HG03064 (cell line): ENCODE results near the gene ITGAL.
"Not testable (repeated sequence)": the region's sequence is repeated elsewhere in the genome, so short reads cannot be mapped to it uniquely, and the experiment has no call there.

Experiments used
- ATAC-seq: cut with Tn5 transposase; IDR thresholded peaks from one replicate; pipeline ENCODE4 v1.9.1; 2021; ENCODE audit warnings: low read depth; ENCODE audit not compliant: unreplicated experiment

Gene ITGAL

GRCh38 chr16:30539986-30540526 lies 67.5 kb downstream of the ITGAL start:
- not testable (repeated sequence) for ATAC-seq

- not testable (repeated sequence) for ATAC-seq
Observed at GRCh38 chr16:30540916-30541464, 68.4 kb downstream of the ITGAL start.

- ATAC-seq = no peak
Observed at GRCh38 chr16:30541502-30542329, 69.2 kb downstream of the ITGAL start.

GRCh38 chr16:30543067-30543466 lies 70.5 kb downstream of the ITGAL start:
- ATAC-seq = no peak

GRCh38 chr16:30546115-30546514 lies 73.6 kb downstream of the ITGAL start:
- no peak for ATAC-seq

GRCh38 chr16:30548416-30549253 lies 76.1 kb downstream of the ITGAL start:
- ATAC-seq = no peak

GRCh38 chr16:30551781-30552180 lies 79.2 kb downstream of the ITGAL start:
- ATAC-seq = no peak

- no peak for ATAC-seq
Observed at GRCh38 chr16:30552956-30553355, 80.4 kb downstream of the ITGAL start.

GRCh38 chr16:30553393-30553899 lies 80.9 kb downstream of the ITGAL start:
- ATAC-seq = no peak

- ATAC-seq = no peak
Observed at GRCh38 chr16:30554557-30555314, 82.2 kb downstream of the ITGAL start.

- no peak for ATAC-seq
Observed at GRCh38 chr16:30555315-30556124, 83.0 kb downstream of the ITGAL start.

GRCh38 chr16:30556125-30556473 lies 83.6 kb downstream of the ITGAL start:
- ATAC-seq = no peak

- ATAC-seq = peak; percentile 6
Observed at GRCh38 chr16:30557707-30557956, 85.1 kb downstream of the ITGAL start.

GRCh38 chr16:30557957-30558788 lies 85.6 kb downstream of the ITGAL start, which contains the start of gene ZNF764:
ZNF764 (minus strand) TSS chr16:30558374; CDS start chr16:30558182, 192 bp downstream.
- ATAC-seq = peak; percentile 81

GRCh38 chr16:30558789-30559377 lies 86.3 kb downstream of the ITGAL start:
- no peak for ATAC-seq

- ATAC-seq = no peak
Observed at GRCh38 chr16:30559690-30560089, 87.1 kb downstream of the ITGAL start.

GRCh38 chr16:30561089-30561816 lies 88.7 kb downstream of the ITGAL start:
- ATAC-seq = no peak

- no peak for ATAC-seq
Observed at GRCh38 chr16:30562021-30562420, 89.5 kb downstream of the ITGAL start.
